K562 (cell line): ENCODE measurements around the gene ZFP2. TPM values are rescaled to one million over a fixed set of nuclear protein-coding genes. Genes with fewer than 3 reads are reported as not detected.
A peak's percentile ranks its signal among the peaks of the same experiment; 100 is the strongest.

Experiments used
- ATAC-seq: fragments of 200-7000 bp; cut with Tn5 transposase; 3 replicates; pipeline ENCODE4 v1.9.1; 2020; ENCODE audit warnings: moderate library complexity
- Bru-seq: library from RNA; stranded (reverse); fragments of 400-500 nt; gene quantifications from one replicate; lab custom pipeline; 2021; lab: Mats Ljungman, UMichigan
- BruChase-seq, 2 experiments: library from RNA; stranded (reverse); fragments of 400-500 nt; gene quantifications; one replicate each; lab custom pipeline; 2021; lab: Mats Ljungman, UMichigan
- BruUV-seq: library from RNA; stranded (reverse); fragments of 400-500 nt; replicated peaks from 2 replicates; lab custom pipeline; 2021; lab: Mats Ljungman, UMichigan
- CTCF ChIA-PET: fragments of 300-600 bp; formaldehyde crosslinking; extraction: SDS; loops from one replicate; lab custom pipeline; 2021; ENCODE audit warnings: low intra/inter-chr PET ratio; lab: Yijun Ruan, JAX
- POLR2A ChIA-PET: fragments of 300-600, 350-650 bp; sonication (Branson Sonifier 250); formaldehyde crosslinking; extraction: SDS; loops from one replicate; lab custom pipeline; 2021; ENCODE audit warnings: antibody characterized with exemption, inconsistent platforms; lab: Yijun Ruan, JAX
- DNase-seq, 4 experiments: peaks; one replicate each; pipeline versions ENCODE4 v3.0.0 to v3.0.0-alpha.2; 2011 to 2018; ENCODE audit warnings: low spot score in 3 of 4, mixed read lengths in 3 of 4; ENCODE audit errors: extremely low read depth in 1 of 4
- FAIRE-seq: peaks from 2 replicates; lab custom pipeline; 2011; peaks lifted over from hg19 to GRCh38; lab: Jason Lieb, UNC
- H2AFZ ChIP-seq: 2 replicates; pipeline ENCODE4 v1.6.0; 2011; ENCODE audit warnings: low read depth, low read length, control low read depth, inconsistent platforms
- H3K27ac ChIP-seq: fragments of 200-600 bp; 3 replicates; pipeline ENCODE4 v1.8.0; 2011; ENCODE audit warnings: low read depth, mild to moderate bottlenecking, control low read depth, inconsistent platforms, low read length, moderate library complexity, mixed read lengths; ENCODE audit errors: extremely low read depth
- H3K27me3 ChIP-seq, 2 experiments: fragments of 300-600 bp in 1 of 2; 2 replicates in 1 of 2; 3 replicates in 1 of 2; pipeline versions ENCODE4 v1.6.0 to v1.8.0; 2011; ENCODE audit warnings: inconsistent platforms in 2 of 2, low read length in 2 of 2, mild to moderate bottlenecking in 1 of 2, mixed read lengths in 1 of 2, moderate library complexity in 1 of 2; ENCODE audit not compliant: control insufficient read depth in 2 of 2, insufficient read depth in 2 of 2
- H3K36me3 ChIP-seq: fragments of 300-600 bp; 3 replicates; pipeline ENCODE4 v1.8.0; 2011; ENCODE audit warnings: mild to moderate bottlenecking, low read length, inconsistent platforms; ENCODE audit not compliant: control insufficient read depth, insufficient read depth
- H3K4me1 ChIP-seq, 2 experiments: fragments of 200-600 bp in 1 of 2; replicated peaks in 1 of 2; 2 replicates in 1 of 2; 3 replicates in 1 of 2; pipeline versions ENCODE4 v1.5.1 to v1.8.0; 2011; ENCODE audit warnings: inconsistent platforms in 2 of 2, low read length in 2 of 2, mild to moderate bottlenecking in 1 of 2, mixed read lengths in 1 of 2, moderate library complexity in 1 of 2; ENCODE audit not compliant: control insufficient read depth in 2 of 2, insufficient read depth in 2 of 2
- H3K4me2 ChIP-seq: 2 replicates; pipeline ENCODE4 v1.6.1; 2011; ENCODE audit warnings: low read length, control low read depth, inconsistent platforms, mixed read lengths; ENCODE audit not compliant: insufficient read depth
- H3K4me3 ChIP-seq: fragments of 200-600 bp; sonication (generic), shearing (Covaris generic); 2 replicates; pipeline ENCODE4 v1.5.1; 2016; ENCODE audit warnings: control low read depth, inconsistent platforms
- H3K79me2 ChIP-seq: fragments of 200-600 bp; 3 replicates; pipeline ENCODE4 v1.8.0; 2011; ENCODE audit warnings: low read length, inconsistent platforms; ENCODE audit not compliant: control insufficient read depth, insufficient read depth
- H3K9ac ChIP-seq, 2 experiments: 2 replicates each; pipeline versions ENCODE4 v1.6.0 to v1.6.1; 2011; ENCODE audit warnings: low read depth in 2 of 2, low read length in 2 of 2, control low read depth in 1 of 2, inconsistent platforms in 1 of 2, mild to moderate bottlenecking in 1 of 2, mixed read lengths in 1 of 2; ENCODE audit not compliant: insufficient read depth in 1 of 2
- H3K9me1 ChIP-seq: one replicate; pipeline ENCODE4 v1.6.0; 2011; ENCODE audit warnings: inconsistent platforms, mild to moderate bottlenecking, low read length, moderate library complexity; ENCODE audit not compliant: control insufficient read depth, insufficient read depth
- H3K9me3 ChIP-seq: replicated peaks from 2 replicates; pipeline ENCODE4 v1.5.1; 2011; ENCODE audit warnings: low read depth, low read length, inconsistent platforms; ENCODE audit not compliant: control insufficient read depth, insufficient read depth
- H4K20me1 ChIP-seq: replicated peaks from 2 replicates; pipeline ENCODE4 v1.6.1; 2011; ENCODE audit warnings: low read length, inconsistent platforms, mixed read lengths; ENCODE audit not compliant: control insufficient read depth, insufficient read depth
- BMI1 ChIP-seq: fragments of 150-350 bp; IDR thresholded peaks from 2 replicates; pipeline ENCODE4 v1.6.1; 2014; ENCODE audit warnings: low read length
- CHD4 ChIP-seq: fragments of 200-600 bp; sonication (generic); IDR thresholded peaks from 3 replicates; pipeline ENCODE4 v1.6.1; 2012; ENCODE audit warnings: low read depth, mild to moderate bottlenecking, mixed read lengths, low read length, inconsistent platforms; ENCODE audit not compliant: insufficient read depth, insufficient replicate concordance, poor library complexity, severe bottlenecking
- CXXC5 ChIP-seq: fragments of 250-450 bp; sonication (Bioruptor Pico); IDR thresholded peaks from 2 replicates; pipeline ENCODE4 v1.8.0; 2022; ENCODE audit warnings: inconsistent platforms, mild to moderate bottlenecking, moderate library complexity
- NR2C2 ChIP-seq, 2 experiments: fragments of 200-800 bp in 1 of 2; sonication (Bioruptor generic) in 1 of 2; sonication (generic) in 1 of 2; formaldehyde crosslinking in 1 of 2; IDR thresholded peaks; 2 replicates each; pipeline versions ENCODE4 v1.6.1 to v1.8.0; 2016 to 2022; ENCODE audit warnings: mild to moderate bottlenecking in 1 of 2, missing compliant biosample characterization in 1 of 2, missing genetic modification characterization in 1 of 2, missing genetic modification reagents in 1 of 2
- ZNF124 ChIP-seq: sonication (generic); formaldehyde crosslinking; IDR thresholded peaks from 2 replicates; pipeline ENCODE4 v1.8.1; 2022; ENCODE audit warnings: missing genetic modification reagents
- WGBS: fragments of 100-300 bp; shearing (Covaris generic); methylation state at CpG from one replicate; pipeline ENCODE4 v1.1.6; 2016; ENCODE audit warnings: low coverage, mixed read lengths; ENCODE audit not compliant: insufficient coverage; ENCODE audit errors: missing lambda C conversion rate; 5-methylcytosine and 5-hydroxymethylcytosine counted together
- in situ Hi-C: fragments of 300-500 bp; cut with MboI; formaldehyde crosslinking; loops from 4 replicates; pipeline ENCODE4 v1.15.0; 2018; ENCODE audit warnings: inconsistent platforms, mixed read lengths
- intact Hi-C: fragments of 100-400 bp; cut with micrococcal nuclease; formaldehyde crosslinking; loops from 2 replicates; pipeline ENCODE4 v1.14.2; 2022
- long read RNA-seq, 3 experiments: library from polyadenylated mRNA in 2 of 3; library from RNA in 1 of 3; unstranded in 2 of 3; stranded (forward) in 1 of 3; transcript quantifications; one replicate each; pipeline ENCODE4 v2.0.0, GENCODE V29; 2019 to 2022
- polyA minus RNA-seq, 3 experiments: library from RNA; depleted of rRNA, polyadenylated mRNA; stranded (reverse); fragments of >200 nt; gene quantifications; 2 replicates each; pipeline ENCODE4 v1.2.3, GENCODE V29; 2011
- polyA plus RNA-seq, 8 experiments: library from polyadenylated mRNA; depleted of rRNA in 4 of 8; stranded (reverse) in 5 of 8; unstranded in 3 of 8; fragments of >200 nt; fragmentation: Nextera tagmentation in 2 of 8; fragmentation: Illumina TruSeq in 1 of 8; extraction: Ambion mirVana in 2 of 8; extraction: Trizol in 1 of 8; gene quantifications; 2 replicates each; pipeline versions ENCODE4 v1.2.1 to v1.2.3, GENCODE V29; 2011 to 2014; ENCODE audit warnings: inconsistent platforms in 1 of 8, missing spikeins in 1 of 8
- total RNA-seq, 7 experiments: library from RNA; depleted of rRNA in 6 of 7; stranded (reverse); fragments of >200 nt in 6 of 7; fragmentation: Illumina TruSeq in 2 of 7; extraction: Trizol in 2 of 7; gene quantifications; 2 replicates each; pipeline versions ENCODE4 v1.2.1 to v1.2.3, GENCODE V29; 2011 to 2021; ENCODE audit warnings: low replicate concordance in 1 of 7
- TF ChIP-seq, protein P1 (sequence below): fragments of 450-650 bp; formaldehyde crosslinking; IDR thresholded peaks from 2 replicates; pipeline ENCODE4 v1.4.0; 2022; ENCODE audit warnings: missing genetic modification characterization
- TF ChIP-seq, protein P2 (sequence below), 2 experiments: IDR thresholded peaks in 1 of 2; conservative IDR thresholded peaks in 1 of 2; 2 replicates each; pipeline ENCODE4 v1.6.1; 2016; ENCODE audit warnings: low read depth in 2 of 2, mild to moderate bottlenecking in 1 of 2, missing compliant biosample characterization in 1 of 2, missing genetic modification characterization in 1 of 2, moderate library complexity in 1 of 2
- TF ChIP-seq, protein P3 (sequence below): fragments of 250-450 bp; sonication (Bioruptor Pico); IDR thresholded peaks from 2 replicates; pipeline ENCODE4 v1.5.0; 2022; ENCODE audit warnings: mild to moderate bottlenecking

Gene ZFP2
- 0.21 TPM in 1 of 2 replicates, not detected in the other for total RNA-seq (2011; cell fraction: chromatin; rRNA removed; ENCODE audit: low replicate concordance)
- total RNA-seq (2011; cell fraction: nucleolus; rRNA removed), result 0.26 TPM in 1 of 2 replicates, not detected in the other
- not detected in 2 replicates for total RNA-seq (2011; cell fraction: nucleoplasm; rRNA removed)
- 0.16 TPM in 1 of 2 replicates, not detected in the other for total RNA-seq (2014; rRNA removed)
- not detected in 2 replicates for total RNA-seq (2014; rRNA removed; fragmentation: Illumina TruSeq; extraction: Trizol)
- total RNA-seq (2015; rRNA removed; fragmentation: Illumina TruSeq; extraction: Trizol), result 0.07 TPM in 1 of 2 replicates, not detected in the other
- not detected in 2 replicates for total RNA-seq (2021)
- 0.07 and 0.13 TPM in 2 replicates for polyA plus RNA-seq (2011; rRNA removed)
- polyA plus RNA-seq (2011; cell fraction: cytosol; rRNA removed), result 0.03 TPM in 1 of 2 replicates, not detected in the other
- polyA plus RNA-seq (2011; cell fraction: nucleus; rRNA removed), result not detected in 2 replicates
- 0.05 and 0.25 TPM in 2 replicates for polyA plus RNA-seq (2012)
- polyA plus RNA-seq (2014; fragmentation: Illumina TruSeq; extraction: Trizol), result not detected in 2 replicates
- polyA plus RNA-seq (2014; fragmentation: Nextera tagmentation; extraction: Ambion mirVana), result not detected
- not detected in 2 replicates for polyA plus RNA-seq (2014; rRNA removed)
- polyA minus RNA-seq (2011; rRNA and poly(A)+ RNA removed), result not detected in 2 replicates
- not detected in 2 replicates for polyA minus RNA-seq (2011; cell fraction: cytosol; rRNA and poly(A)+ RNA removed)
- not detected in 2 replicates for polyA minus RNA-seq (2011; cell fraction: nucleus; rRNA and poly(A)+ RNA removed)
- percentile 17 among the genes with signal in this experiment for Bru-seq, nascent RNA
- BruChase-seq, experiment 1, labeled RNA remaining after a 2-hour chase, result percentile 33 among the genes with signal in this experiment
- BruChase-seq, experiment 2, labeled RNA remaining after a 6-hour chase, result percentile 32 among the genes with signal in this experiment
- long read RNA-seq, experiment 1, result 0 reads
- long read RNA-seq, experiment 2, result 0 reads
- long read RNA-seq, experiment 3, result 0 reads

DNA sequence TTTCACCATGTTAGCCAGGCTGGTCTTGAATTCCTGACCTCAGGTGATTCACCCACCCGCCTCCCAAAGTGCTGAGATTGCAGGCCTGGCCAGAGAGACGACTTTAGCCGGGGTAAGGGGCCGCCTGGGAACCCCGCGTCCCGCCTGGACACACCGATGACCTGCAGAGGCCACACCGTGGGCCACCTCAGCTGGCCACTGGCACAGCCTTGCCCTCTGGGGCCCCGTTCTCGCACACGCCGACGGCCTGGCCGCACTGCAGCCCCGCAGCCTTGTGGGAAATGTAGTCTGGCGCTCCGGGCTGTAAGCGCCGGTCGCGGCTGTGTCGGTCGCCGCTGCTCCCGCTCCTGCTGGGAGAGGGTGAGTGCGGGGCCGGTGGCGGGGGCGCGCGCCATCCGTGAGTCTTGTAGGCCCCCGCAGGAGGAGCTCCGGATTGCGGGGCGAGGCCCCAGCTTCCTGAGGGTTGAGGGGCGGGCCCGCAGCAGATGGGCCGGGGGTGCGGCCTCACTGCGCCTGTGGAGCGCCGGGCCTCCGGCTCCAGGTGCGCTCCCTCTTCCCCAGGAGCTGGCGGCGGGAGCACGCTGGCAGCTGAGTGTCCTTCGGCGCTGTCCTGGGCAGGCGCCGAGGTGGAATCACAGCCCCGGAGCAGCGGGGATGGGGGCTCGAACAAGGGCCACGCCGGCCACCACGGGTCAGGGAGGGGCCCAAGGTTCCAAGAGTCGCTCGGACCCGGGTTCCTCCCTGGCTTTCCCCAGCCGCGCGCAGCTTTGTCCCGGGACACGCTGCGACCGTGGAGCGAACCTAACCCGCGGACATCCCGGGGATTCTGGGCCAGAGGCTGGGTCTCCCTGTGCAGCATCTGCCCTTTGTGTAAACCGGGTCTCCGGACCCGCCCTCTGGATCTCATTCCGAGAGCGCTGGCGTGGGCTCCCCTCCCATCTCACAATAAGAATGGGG lies at the start of gene ZFP2:
Gene ZFP2, plus strand, starts transcription at position 299 of the 957 bp plus-strand sequence. CDS start 35,401 bp downstream, outside the sequence.
- Histone ChIP-seq H3K4me2 (no peak within 1 kb of the TSS), H3K4me3 (no peak within 1 kb of the TSS), H3K4me1 (peaks cover 0 to 8% of the 10 kb centered on the region in 2 experiments; a peak in 1 of 5 replicates), H3K9ac (no peak within 1 kb of the TSS), H3K79me2 (no peaks in the 10 kb centered on the region), H4K20me1 (no peaks in the 10 kb centered on the region), H3K27ac (no peak within 1 kb of the TSS), H2AFZ (no peak within 1 kb of the TSS), H3K27me3 (no peaks in the 10 kb centered on the region), H3K36me3 (no peaks in the 10 kb centered on the region), H3K9me1 (no peaks in the 10 kb centered on the region), H3K9me3 (no peaks in the 10 kb centered on the region)
- intact Hi-C loops, result no loop called here
- BruUV-seq, result no TSS peak
- DNase-seq (no peak), ATAC-seq (no peak), FAIRE-seq (no peak)
- ChIA-PET CTCF (no interaction called here), POLR2A (no interaction called here)
- in situ Hi-C loops, result no loop called here
- 40% methylated on average over 38 of the region's 79 CpGs for WGBS
- TF ChIP-seq, protein P1, sequence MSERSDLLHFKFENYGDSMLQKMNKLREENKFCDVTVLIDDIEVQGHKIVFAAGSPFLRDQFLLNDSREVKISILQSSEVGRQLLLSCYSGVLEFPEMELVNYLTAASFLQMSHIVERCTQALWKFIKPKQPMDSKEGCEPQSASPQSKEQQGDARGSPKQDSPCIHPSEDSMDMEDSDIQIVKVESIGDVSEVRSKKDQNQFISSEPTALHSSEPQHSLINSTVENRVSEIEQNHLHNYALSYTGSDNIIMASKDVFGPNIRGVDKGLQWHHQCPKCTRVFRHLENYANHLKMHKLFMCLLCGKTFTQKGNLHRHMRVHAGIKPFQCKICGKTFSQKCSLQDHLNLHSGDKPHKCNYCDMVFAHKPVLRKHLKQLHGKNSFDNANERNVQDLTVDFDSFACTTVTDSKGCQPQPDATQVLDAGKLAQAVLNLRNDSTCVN (CRISPR knock-in tag), result no peak
- TF ChIP-seq, protein P2, sequence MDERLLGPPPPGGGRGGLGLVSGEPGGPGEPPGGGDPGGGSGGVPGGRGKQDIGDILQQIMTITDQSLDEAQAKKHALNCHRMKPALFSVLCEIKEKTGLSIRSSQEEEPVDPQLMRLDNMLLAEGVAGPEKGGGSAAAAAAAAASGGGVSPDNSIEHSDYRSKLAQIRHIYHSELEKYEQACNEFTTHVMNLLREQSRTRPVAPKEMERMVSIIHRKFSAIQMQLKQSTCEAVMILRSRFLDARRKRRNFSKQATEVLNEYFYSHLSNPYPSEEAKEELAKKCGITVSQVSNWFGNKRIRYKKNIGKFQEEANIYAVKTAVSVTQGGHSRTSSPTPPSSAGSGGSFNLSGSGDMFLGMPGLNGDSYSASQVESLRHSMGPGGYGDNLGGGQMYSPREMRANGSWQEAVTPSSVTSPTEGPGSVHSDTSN (CRISPR knock-in tag; IDR thresholded peaks at IDR 0.05; ENCODE audit: low read depth), result no peak
- TF ChIP-seq, protein P2 (tag; conservative IDR thresholded peaks at IDR 0.05; ENCODE audit: low read depth), result no peak
- no peak for TF ChIP-seq NR2C2 (CRISPR knock-in tag; IDR thresholded peaks at IDR 0.05)
- TF ChIP-seq NR2C2 (tag; IDR thresholded peaks at IDR 0.05), result no peak
- TF ChIP-seq ZNF124 (CRISPR knock-in tag), result no peak
- no peak for TF ChIP-seq BMI1
- no peak for TF ChIP-seq CXXC5
- TF ChIP-seq, protein P3, sequence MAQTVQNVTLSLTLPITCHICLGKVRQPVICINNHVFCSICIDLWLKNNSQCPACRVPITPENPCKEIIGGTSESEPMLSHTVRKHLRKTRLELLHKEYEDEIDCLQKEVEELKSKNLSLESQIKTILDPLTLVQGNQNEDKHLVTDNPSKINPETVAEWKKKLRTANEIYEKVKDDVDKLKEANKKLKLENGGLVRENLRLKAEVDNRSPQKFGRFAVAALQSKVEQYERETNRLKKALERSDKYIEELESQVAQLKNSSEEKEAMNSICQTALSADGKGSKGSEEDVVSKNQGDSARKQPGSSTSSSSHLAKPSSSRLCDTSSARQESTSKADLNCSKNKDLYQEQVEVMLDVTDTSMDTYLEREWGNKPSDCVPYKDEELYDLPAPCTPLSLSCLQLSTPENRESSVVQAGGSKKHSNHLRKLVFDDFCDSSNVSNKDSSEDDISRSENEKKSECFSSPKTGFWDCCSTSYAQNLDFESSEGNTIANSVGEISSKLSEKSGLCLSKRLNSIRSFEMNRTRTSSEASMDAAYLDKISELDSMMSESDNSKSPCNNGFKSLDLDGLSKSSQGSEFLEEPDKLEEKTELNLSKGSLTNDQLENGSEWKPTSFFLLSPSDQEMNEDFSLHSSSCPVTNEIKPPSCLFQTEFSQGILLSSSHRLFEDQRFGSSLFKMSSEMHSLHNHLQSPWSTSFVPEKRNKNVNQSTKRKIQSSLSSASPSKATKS (CRISPR knock-in tag), result no peak
- TF ChIP-seq CHD4, result no peak
